Right lung (tissue), 5 donors: ENCODE measurements around the gene IFT122. TPM values are rescaled to one million over a fixed set of nuclear protein-coding genes. Genes with fewer than 3 reads are reported as not detected.
A peak's percentile ranks its signal among the peaks of the same experiment; 100 is the strongest.
"Not testable (repeated sequence)": the region's sequence is repeated elsewhere in the genome, so short reads cannot be mapped to it uniquely, and the experiment has no call there.

Source experiments
- DNase-seq, 2 donors: peaks; one replicate each; pipeline ENCODE4 v3.0.0-alpha.2; 2013
- polyA plus RNA-seq, 5 donors: library from polyadenylated mRNA; unstranded; fragments of 120-200 nt; gene quantifications; one replicate each; pipeline versions ENCODE4 v1.2.1 to v1.2.3, GENCODE V29; 2013; ENCODE audit warnings: inconsistent platforms in 1 of 5, low replicate concordance in 1 of 5; ENCODE audit not compliant: insufficient read length in 5 of 5, insufficient read depth in 1 of 5

Gene IFT122
- polyA plus RNA-seq, 5 donors = 56.3 to 70.9 (median 65.3) TPM

- DNase-seq = no peak
These were observed 33.2 kb downstream of the IFT122 start for GRCh38 chr3:129473067-129473768.

GRCh38 chr3:129473769-129474152, 33.7 kb downstream of the IFT122 start:
- DNase-seq = no peak

DNA sequence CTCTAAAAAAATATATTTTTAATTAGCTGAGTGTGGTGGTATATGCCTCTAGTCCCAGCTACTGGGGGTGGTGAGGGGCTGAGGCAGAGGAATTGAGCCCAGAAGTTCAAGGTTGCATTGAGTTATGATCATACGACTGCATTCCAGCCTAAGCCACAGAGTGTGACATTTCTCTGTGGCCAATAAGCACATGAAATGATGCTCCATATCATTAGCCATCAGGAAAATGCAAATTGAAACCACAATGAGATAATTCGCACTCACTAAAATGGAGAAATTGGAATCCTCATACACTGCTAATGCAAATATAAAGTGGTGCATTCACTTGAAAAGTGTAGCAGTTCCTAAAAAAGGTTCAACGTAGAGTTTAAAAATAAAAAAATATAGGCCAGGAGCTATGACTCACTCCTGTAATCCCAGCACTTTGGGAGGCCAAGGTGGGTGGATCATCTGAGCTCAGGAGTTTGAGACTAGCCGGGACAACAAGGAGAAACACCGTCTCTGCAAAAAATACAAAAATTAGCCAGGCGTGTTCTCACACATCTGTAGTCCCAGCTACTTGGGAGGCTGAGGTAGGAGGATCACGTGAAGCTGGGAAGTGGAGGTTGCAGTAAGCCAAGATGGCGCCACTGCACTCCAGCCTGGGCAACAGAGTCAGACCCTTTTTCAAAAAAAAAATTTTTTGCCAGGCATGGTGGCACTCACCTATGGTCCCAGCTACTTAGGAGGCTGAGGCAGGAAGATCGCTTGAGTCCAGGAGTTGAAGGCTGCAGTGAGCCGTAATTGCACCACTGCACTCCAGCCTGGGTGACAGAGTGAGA, 35.2 kb downstream of the IFT122 start:
- no peak for DNase-seq

DNA sequence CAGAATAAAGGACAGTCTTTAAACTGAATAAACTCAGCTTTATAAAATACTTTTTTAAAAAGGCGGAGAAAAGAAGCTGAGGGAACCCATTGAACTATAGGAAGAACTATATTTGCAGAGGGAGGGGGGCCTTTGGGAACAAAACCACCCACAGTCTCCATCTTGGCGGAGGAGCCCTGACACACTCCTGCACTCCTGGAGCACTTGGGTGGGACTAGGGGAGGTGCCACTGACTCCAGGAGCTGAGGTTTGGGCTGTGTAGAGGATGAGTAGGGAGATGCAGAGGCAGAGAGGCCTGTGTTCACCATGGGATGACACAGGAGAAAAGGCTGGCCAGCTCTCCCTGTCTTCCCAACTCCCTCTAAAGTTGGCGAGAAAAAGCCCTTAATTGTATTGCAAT, 35.8 kb downstream of the IFT122 start:
- DNase-seq = no peak

DNA sequence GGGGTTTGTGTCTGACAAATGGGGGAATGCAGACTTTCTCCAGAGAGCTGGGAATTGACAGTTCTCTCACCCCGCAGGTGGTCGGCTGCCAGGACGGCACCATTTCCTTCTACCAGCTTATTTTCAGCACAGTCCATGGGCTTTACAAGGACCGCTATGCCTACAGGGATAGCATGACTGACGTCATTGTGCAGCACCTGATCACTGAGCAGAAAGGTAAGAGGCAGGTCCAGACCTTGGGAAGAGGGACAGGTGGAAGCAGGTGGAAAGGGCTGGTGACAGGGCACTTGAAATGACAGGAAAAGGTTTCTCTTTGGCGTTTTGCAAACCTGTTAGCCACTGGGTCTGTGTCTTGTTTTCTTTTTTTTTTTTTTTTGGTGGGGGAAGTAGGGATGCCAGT, 36.6 kb downstream of the IFT122 start:
- no peak for DNase-seq

- peak; percentile 64 to 74 for DNase-seq
These were observed 41.3 kb downstream of the IFT122 start for GRCh38 chr3:129481225-129481765.

DNA sequence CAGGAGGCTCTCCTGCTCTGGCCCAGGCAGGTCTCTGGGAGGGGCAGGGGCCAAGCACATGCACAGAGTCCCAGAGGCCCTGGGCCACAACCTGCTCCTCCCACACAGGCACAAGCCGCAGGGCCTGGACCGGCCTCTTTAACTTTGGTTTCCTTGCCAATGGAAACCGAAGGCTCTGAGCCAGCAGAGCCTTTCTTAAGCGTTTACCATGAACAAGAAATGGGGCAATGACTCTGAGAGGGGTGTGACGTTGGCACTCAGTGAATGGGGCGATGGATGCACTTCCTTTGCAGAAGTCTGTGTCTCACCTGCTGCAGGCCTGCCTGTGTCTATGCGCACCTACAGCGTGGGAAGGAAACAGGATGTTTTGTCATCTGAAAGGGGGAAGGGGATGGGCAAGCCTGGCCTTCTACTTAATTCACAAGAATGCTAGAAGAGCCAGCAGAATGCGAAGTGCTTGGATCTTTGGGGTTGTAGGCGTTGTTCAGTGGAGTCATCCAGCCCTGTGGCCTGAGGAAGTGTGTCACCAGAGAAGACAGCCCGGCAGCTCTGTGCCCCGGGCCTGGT, 41.8 kb downstream of the IFT122 start:
- no peak for DNase-seq

DNA sequence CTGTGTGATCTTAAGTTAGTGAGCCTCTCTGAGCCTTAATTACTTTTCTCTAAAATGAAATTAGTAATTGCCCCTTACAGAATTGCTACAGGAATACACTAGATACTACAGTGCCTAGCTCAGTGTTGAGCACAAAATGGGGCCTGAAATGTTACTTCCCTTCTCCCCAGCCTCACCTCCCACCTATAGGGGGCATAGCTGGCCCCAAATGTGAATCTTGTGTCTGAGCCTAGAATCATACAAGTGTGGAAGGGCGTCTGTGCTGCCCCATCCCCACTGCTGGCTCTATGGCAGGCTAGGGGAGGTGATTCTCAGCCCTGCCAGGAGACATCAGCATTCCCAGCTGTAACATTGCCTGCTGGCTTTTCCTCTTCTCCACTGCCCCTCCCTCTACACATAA, 42.7 kb downstream of the IFT122 start:
- no peak for DNase-seq

DNA sequence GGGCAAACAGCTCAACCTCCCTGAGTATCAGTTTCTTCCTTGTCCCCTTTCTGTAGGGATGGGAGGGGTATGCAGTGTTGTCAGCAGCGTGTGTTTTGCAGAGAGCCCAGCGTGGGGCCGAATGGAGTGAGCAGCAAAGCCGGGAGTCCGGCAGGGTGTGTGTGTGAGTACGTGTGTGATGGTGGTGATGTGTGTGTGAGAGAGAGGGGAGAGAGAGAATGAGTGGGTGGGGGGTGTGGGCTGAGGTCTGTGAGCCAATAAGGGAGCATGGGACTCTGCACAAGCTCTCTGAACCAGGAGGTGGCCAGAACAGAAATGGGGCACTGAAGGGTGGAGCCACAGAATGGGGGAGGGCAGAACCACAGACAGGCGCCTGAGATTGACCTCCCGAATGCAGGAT, 43.8 kb downstream of the IFT122 start:
- DNase-seq = no peak

DNA sequence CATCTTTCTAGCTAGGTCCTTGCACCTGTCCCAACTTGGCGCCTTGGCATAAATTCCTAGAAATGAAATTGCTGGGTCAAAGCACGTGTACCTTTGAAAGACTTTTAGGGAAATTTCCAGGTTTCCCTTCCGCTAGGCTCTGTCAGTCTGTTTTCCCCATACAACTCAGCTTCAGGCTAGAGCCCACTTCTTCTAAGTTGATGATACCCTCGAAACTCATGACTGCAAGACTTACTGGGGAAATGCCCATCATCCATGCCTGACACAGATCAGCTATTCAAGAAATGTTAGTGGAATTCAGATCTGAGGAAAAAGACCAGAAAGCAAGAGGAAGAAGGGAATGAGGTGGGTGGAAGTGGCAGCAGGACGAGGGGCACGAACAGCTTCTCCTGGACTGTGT, 45.1 kb downstream of the IFT122 start:
- not testable (repeated sequence) for DNase-seq

DNA sequence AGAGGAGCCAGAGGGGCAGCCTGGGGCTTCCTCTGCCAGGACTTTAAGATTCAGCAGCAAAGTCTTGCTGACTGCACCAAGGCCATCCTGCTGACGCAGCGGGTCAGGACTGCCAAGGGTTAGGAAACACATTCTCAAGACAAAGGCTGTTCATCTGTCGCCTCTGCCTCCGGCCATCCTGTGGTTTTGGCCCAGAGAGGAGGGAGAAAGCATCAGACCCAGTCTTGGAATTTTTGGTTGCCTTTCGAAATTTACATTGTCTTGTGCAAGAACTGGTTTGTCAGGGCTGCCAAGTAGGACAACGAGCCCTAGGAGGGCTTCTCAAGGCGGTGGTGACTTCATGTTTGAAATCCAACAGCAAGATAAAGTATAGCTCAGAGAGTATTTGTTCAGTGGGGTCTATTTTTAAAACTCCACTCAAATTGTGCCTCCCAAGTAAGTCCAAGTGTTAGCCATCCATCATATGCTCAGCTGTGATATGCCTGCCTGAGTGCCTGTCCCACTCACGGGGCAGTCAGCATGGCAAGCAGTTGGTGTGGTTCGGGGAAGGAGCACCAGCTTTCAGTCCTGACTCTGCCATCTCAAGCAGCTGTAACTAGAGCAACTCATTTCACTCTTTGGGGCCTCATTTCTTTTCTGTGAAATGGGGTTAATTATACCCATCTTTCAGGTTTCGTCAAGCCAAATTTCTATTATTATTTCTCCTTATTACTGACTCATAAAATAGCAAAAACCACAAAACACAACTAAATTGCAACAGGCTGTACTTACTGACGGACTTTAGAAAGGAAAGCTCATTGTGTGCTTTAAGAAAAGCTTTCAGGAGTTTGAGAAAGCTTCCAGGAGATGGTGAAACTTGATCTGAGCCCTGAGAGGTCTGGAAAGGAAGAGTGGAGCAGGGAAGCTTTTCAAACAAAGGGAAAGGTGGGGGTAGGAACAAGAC, 46.0 kb downstream of the IFT122 start:
- DNase-seq = peak; percentile 75 to 83

DNA sequence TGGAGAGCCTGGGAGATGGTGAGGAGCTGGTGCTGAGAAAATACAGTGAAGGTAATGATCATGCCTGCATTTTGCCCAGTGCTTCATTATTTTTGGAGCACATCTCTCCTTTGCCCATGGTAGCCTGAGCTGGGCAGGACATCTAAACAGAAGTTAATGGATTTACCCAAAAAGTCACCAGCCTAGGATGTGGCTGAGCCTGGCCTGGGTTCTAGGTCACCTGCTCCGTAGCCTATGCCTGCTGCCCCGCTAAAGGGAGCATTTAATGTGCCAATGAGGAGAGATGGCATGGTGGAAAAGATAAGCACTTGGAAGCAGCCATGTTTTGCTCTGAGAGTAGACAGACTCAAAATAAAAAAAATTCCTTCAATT, 46.6 kb downstream of the IFT122 start:
- DNase-seq = no peak

- DNase-seq = no peak
These were observed 47.3 kb downstream of the IFT122 start for GRCh38 chr3:129487183-129487867.

DNA sequence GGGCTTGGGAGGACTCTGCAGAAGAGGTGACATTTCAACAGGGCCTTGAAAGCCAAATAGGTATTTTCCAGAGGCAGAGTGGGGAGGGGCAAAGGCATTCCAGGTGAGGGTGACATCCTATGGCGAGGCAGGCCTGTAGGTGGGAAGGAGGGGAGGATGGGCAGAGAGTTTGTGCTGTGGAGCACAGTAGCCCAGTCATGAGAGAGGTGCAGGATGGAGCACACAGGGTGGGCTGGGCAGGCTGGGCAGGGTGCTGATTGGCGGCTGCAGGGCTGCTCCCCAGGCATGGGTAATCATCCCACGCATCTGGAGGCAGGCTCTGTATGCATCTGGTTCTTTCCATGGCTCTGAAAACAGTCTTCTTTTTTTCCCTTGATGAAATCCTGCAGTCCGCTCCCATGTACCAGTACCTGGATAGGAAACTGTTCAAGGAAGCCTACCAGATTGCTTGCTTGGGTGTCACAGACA, 47.9 kb downstream of the IFT122 start:
- DNase-seq = not testable (repeated sequence)

GRCh38 chr3:129489258-129489657, 49.2 kb downstream of the IFT122 start:
- not testable (repeated sequence) for DNase-seq

- peak; percentile 60 to 78 for DNase-seq
These were observed 50.2 kb downstream of the IFT122 start for GRCh38 chr3:129490273-129490675.

DNA sequence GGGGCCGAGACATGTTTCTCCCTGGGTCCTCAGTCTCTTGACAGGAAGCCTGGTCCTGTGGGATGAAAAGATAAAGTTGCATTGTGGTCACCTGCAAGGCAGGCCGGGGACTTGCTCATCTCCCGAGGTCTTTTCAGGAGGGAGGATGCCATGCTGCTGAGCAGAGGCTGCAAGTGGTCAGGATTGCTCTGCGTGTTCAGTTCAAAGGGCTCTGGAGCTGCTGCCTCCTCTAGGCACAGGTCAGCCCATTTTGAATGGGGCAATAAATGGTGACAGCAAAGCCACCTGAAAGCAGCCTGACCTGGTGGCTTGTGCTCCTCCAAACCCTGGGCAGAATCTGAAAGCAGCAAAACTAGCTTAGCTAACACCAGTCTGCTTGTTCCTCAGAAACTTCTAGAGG, 51.1 kb downstream of the IFT122 start:
- DNase-seq = not testable (repeated sequence)

GRCh38 chr3:129491794-129492193, 51.8 kb downstream of the IFT122 start:
- DNase-seq = no peak

- DNase-seq = no peak
These were observed 52.7 kb downstream of the IFT122 start for GRCh38 chr3:129492691-129493090.

- no peak for DNase-seq
These were observed 53.2 kb downstream of the IFT122 start for GRCh38 chr3:129493206-129493605.

DNA sequence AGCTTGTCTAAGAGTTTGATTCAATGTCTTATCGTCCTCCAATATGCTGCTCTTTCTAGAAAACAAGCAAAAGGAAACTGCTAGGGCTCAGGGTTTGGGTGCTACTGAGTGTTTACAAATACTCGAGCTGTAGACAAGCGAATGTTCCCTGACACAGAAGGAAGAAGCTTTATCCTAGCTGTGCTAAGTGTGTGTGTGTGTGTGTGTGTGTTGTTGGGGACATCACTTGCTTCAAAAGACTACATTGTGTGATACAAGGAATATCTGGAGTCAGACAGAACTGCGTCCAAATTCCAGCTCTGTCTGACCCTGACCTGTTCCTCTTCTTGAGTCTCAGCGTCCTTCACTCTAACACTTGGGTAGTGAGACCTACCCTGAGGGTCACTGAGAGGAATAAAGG, 54.5 kb downstream of the IFT122 start:
- DNase-seq = not testable (repeated sequence)
